Lung (tissue), 12 donors: Measurements from ENCODE around the gene HACL1. TPM values are rescaled to one million over a fixed set of nuclear protein-coding genes. Genes with fewer than 3 reads are reported as not detected.
"Not testable (repeated sequence)": the region's sequence is repeated elsewhere in the genome, so short reads cannot be mapped to it uniquely, and the experiment has no call there.

Experiments
- ATAC-seq: fragments of 200-7000 bp; cut with Tn5 transposase; one replicate; pipeline ENCODE4 v1.9.1; 2020; ENCODE audit warnings: moderate number of reproducible peaks; ENCODE audit not compliant: insufficient read depth, low FRiP score
- DNase-seq, 3 donors: peaks; one replicate each; pipeline ENCODE4 v3.0.0-alpha.2; 2013 to 2017
- H3K27ac ChIP-seq, 2 donors: one replicate each; pipeline ENCODE4 v1.5.1; 2013; ENCODE audit warnings: mild to moderate bottlenecking in 2 of 2, moderate library complexity in 2 of 2, control low read depth in 1 of 2, inconsistent platforms in 1 of 2, low read depth in 1 of 2, low read length in 1 of 2
- H3K27me3 ChIP-seq, 3 donors: one replicate each; pipeline ENCODE4 v1.5.1; 2013; ENCODE audit warnings: low read length in 2 of 3; ENCODE audit not compliant: control insufficient read depth in 3 of 3, insufficient read depth in 3 of 3
- H3K36me3 ChIP-seq, 4 donors: one replicate each; pipeline ENCODE4 v1.5.1; 2013; ENCODE audit warnings: low read length in 4 of 4, mild to moderate bottlenecking in 1 of 4, moderate library complexity in 1 of 4; ENCODE audit not compliant: control insufficient read depth in 4 of 4, insufficient read depth in 4 of 4
- H3K4me1 ChIP-seq, 5 donors: one replicate each; pipeline ENCODE4 v1.5.1; 2013; ENCODE audit warnings: low read length in 5 of 5, mild to moderate bottlenecking in 2 of 5, moderate library complexity in 1 of 5; ENCODE audit not compliant: control insufficient read depth in 5 of 5, insufficient read depth in 5 of 5
- H3K4me3 ChIP-seq: one replicate; pipeline ENCODE4 v1.5.1; 2013; ENCODE audit warnings: mild to moderate bottlenecking, control low read depth, moderate library complexity
- H3K9ac ChIP-seq, 2 donors: one replicate each; pipeline ENCODE4 v1.5.1; 2013; ENCODE audit warnings: low read length in 2 of 2, control low read depth in 1 of 2; ENCODE audit not compliant: insufficient read depth in 1 of 2
- H3K9me3 ChIP-seq, 4 donors: one replicate each; pipeline ENCODE4 v1.5.1; 2013; ENCODE audit warnings: low read length in 3 of 4, mild to moderate bottlenecking in 1 of 4, moderate library complexity in 1 of 4; ENCODE audit not compliant: control insufficient read depth in 4 of 4, insufficient read depth in 3 of 4
- CTCF ChIP-seq: IDR thresholded peaks from 2 replicates; pipeline ENCODE4 v1.5.1; 2012; ENCODE audit warnings: mild to moderate bottlenecking; ENCODE audit errors: control extremely low read depth, extremely low read depth
- WGBS, 2 donors: extraction: QIAGEN DNeasy Blood & Tissue Kit; methylation state at CpG; one replicate each; pipeline ENCODE4 v1.1.7; 2013; 5-methylcytosine and 5-hydroxymethylcytosine counted together
- polyA plus RNA-seq, 2 donors: library from polyadenylated mRNA; stranded (reverse); fragments of 200-250 nt; gene quantifications; one replicate each; pipeline ENCODE4 v1.2.1, GENCODE V29; 2013
- total RNA-seq, 2 donors: library from RNA; depleted of rRNA in 1 of 2; stranded (reverse); fragments of >200 nt in 1 of 2; gene quantifications; one replicate each; pipeline ENCODE4 v1.2.1, GENCODE V29; 2014 to 2021
- donor health status: control.
- donor health status: control.
- donor health status: Bipolar disorder and iron deficiency.
- donor health status: healthy.
- donor health status: DM: yes; HTN: yes; CAD: no.

Gene HACL1
- total and polyA plus RNA-seq, 4 donors, result 14.7 to 27.7 (median 21.6) TPM

- TF ChIP-seq CTCF, result no peak
- 92 to 98% methylated on average over 2 of the region's 2 CpGs for WGBS, 2 donors
- ATAC-seq (no peak), DNase-seq (no peak)
- no peak overlapping the region for H3K9ac ChIP-seq
- no peaks in the 10 kb centered on the region for H3K27me3 ChIP-seq
- no peak overlapping the region for H3K27ac ChIP-seq
- H3K36me3 ChIP-seq, result peaks cover 0 to 2% (median 0%) of the 10 kb centered on the region in 4 donors
- no peaks in the 10 kb centered on the region for H3K9me3 ChIP-seq
- H3K4me3 ChIP-seq, result no peak overlapping the region
- peaks cover 0 to 8% (median 0%) of the 10 kb centered on the region in 5 donors for H3K4me1 ChIP-seq
Observed at GRCh38 chr3:15538345-15538744, 63.0 kb downstream of the HACL1 start.

DNA sequence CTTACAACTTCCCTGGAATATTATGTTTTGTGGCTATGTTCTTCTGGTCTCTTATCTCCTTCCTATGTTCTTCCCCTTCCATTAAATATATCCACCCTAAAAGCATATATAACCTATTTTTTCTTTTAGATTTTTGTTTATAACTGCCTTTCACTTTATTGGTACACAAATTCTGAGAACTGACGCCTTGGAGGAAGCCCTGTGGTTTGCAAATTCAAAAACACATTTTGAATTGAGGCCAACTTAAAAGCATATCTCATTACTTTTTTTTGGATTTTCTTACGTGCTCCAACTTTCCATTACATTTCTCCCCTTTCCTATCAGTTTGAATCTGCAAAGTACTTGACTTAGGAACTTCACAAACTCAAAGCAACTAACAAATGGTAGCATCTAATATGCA, 64.5 kb downstream of the HACL1 start:
- WGBS, 2 donors, result 38 to 44% methylated on average over 2 of the region's 2 CpGs
- peaks cover 0 to 2% (median 0%) of the 10 kb centered on the region in 4 donors for H3K36me3 ChIP-seq
- TF ChIP-seq CTCF, result no peak
- no peaks in the 10 kb centered on the region for H3K27me3 ChIP-seq
- no peak for ATAC-seq
- H3K9ac ChIP-seq, result no peak overlapping the region
- peak in 1 of 3 donors; percentile 8 for DNase-seq
- H3K27ac ChIP-seq, result no peak overlapping the region
- no peak overlapping the region for H3K4me3 ChIP-seq
- no peaks in the 10 kb centered on the region for H3K9me3 ChIP-seq
- H3K4me1 ChIP-seq, result no peaks in the 10 kb centered on the region

GRCh38 chr3:15535732-15536131, 65.6 kb downstream of the HACL1 start:
- whole genome bisulfite sequencing, 2 donors, result 100% methylated on average over 1 of the region's 1 CpG
- Histone ChIP-seq H3K27ac (no peak overlapping the region), H3K9ac (no peak overlapping the region), H3K4me3 (no peak overlapping the region), H3K36me3 (peaks cover 0 to 2% (median 0%) of the 10 kb centered on the region in 4 donors), H3K27me3 (no peaks in the 10 kb centered on the region), H3K9me3 (no peaks in the 10 kb centered on the region), H3K4me1 (no peaks in the 10 kb centered on the region)
- ATAC-seq (no peak), DNase-seq (no peak)
- TF ChIP-seq CTCF, result no peak

- H3K9me3 ChIP-seq, DNase-seq, H3K9ac ChIP-seq, H3K27ac ChIP-seq, ATAC-seq, H3K4me1 ChIP-seq, H3K4me3 ChIP-seq, H3K27me3 ChIP-seq, H3K36me3 ChIP-seq: not testable (repeated sequence)
- WGBS, 2 donors, result 97 to 98% methylated on average over 2 of the region's 2 CpGs
Observed at GRCh38 chr3:15532614-15533013, 68.8 kb downstream of the HACL1 start.
